ENCODE results near the gene RANGAP1. TPM values are rescaled to one million over a fixed set of nuclear protein-coding genes. Genes with fewer than 3 reads are reported as not detected.
"Not testable (repeated sequence)": the region's sequence is repeated elsewhere in the genome, so short reads cannot be mapped to it uniquely, and the experiment has no call there.

The RANGAP1 gene
- total RNA-seq, 4 donors from 2014 or later, result 42.0 to 78.7 (median 60.3) TPM

GRCh38 chr22:41262250-41262765 is 23.7 kb downstream of the RANGAP1 start:
- TF ChIP-seq CTCF (IDR thresholded peaks at IDR 0.05) (no peak), EP300 (IDR thresholded peaks at IDR 0.05) (no peak)

DNA sequence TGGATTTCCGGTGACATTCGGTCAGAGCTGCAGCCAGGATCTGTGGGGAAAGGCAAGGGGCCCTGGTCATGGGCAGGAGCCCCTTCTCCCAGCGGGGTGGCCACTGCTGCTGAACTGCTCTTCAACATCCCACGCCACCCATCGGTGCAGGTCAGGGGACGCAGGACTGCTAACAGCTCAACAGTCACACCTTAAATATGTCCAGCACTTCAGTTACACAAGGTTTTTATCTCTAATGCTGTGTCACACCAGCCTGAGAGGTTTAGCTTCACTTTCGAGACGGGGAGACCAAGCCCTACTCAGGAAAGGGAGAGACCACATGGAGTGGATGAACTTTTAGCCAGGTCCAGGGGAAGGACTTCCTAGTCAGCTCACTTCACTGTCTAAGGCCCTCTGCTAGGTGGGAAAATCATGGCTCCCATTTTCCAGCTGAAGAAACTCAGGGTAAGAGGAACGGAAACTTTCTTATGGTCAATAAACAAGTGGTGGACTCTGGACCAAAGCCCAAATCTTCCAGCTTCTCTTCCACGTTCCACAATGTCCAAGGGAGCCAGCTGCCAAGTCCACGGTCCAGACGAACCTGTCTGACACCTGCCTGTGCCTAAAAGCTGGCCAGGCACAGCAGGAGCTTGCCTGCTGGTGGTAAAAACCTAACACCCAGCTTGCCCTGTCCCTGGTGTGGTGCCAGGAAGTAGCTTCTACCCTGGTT is 24.3 kb downstream of the RANGAP1 start:
- peaks cover 0 to 100% (median 0%) of the 10 kb centered on the region in 3 donors for H3K36me3 ChIP-seq
- H3K4me3 ChIP-seq, result no peak overlapping the region
- H3K4me1 ChIP-seq, result no peaks in the 10 kb centered on the region
- WGBS, 2 donors, result 79 to 82% methylated on average over 8 to 9 of the region's 12 CpGs
- no peaks in the 10 kb centered on the region for H3K27me3 ChIP-seq
- no peak for DNase-seq (ENCODE audit: low spot score in 2 of 2)
- no peak overlapping the region for H3K27ac ChIP-seq
- TF ChIP-seq POLR2A (IDR thresholded peaks at IDR 0.05) (no peak), CTCF (IDR thresholded peaks at IDR 0.05) (no peak), EP300 (IDR thresholded peaks at IDR 0.05) (no peak)
- H3K9me3 ChIP-seq, result no peaks in the 10 kb centered on the region

More at GRCh38 chr22:41262250-41262765, 23.7 kb downstream of the RANGAP1 start:
- no peak overlapping the region for H3K27ac ChIP-seq
- peaks cover 0 to 100% (median 0%) of the 10 kb centered on the region in 3 donors for H3K36me3 ChIP-seq
- DNase-seq (ENCODE audit: low spot score in 2 of 2), result no peak
- H3K27me3 ChIP-seq, result no peaks in the 10 kb centered on the region
- H3K9me3 ChIP-seq, result no peaks in the 10 kb centered on the region
- WGBS, 2 donors, result 86 to 92% methylated on average over 14 to 15 of the region's 15 CpGs
- H3K4me1 ChIP-seq, result no peaks in the 10 kb centered on the region
- H3K4me3 ChIP-seq, result no peak overlapping the region

DNA sequence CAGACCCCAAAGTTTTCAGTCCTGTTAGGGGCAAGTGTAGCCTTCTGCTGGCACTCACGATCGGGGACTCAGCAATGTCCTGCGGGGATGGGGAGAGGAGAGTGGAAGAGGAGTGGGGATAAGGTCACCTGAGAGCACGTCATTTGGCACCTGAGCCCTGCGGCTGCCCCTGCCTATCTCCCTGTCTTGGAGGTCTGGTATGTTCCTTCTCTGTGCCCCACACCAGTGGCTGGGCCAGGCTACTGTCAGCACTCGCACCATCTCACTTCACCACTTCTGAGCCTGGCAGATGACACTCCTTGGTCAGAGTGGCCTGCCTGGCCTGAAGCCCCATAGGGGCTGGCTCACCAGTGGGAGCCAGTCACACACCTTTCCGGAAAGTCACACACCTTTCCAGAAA is 25.1 kb downstream of the RANGAP1 start:
- TF ChIP-seq EP300 (IDR thresholded peaks at IDR 0.05) (no peak), CTCF (IDR thresholded peaks at IDR 0.05) (no peak), POLR2A (IDR thresholded peaks at IDR 0.05) (no peak)
- Histone ChIP-seq H3K27ac (no peak overlapping the region), H3K4me3 (no peak overlapping the region), H3K4me1 (no peaks in the 10 kb centered on the region), H3K27me3 (no peaks in the 10 kb centered on the region), H3K36me3 (peaks cover 0 to 100% (median 4%) of the 10 kb centered on the region in 3 donors), H3K9me3 (no peaks in the 10 kb centered on the region)
- no peak for DNase-seq (ENCODE audit: low spot score in 2 of 2)
- 93 to 94% methylated on average over 7 of the region's 7 CpGs for WGBS, 2 donors

- not testable (repeated sequence) for H3K27me3 ChIP-seq; H3K4me3 ChIP-seq; H3K9me3 ChIP-seq; H3K27ac ChIP-seq; H3K4me1 ChIP-seq; DNase-seq (ENCODE audit: low spot score in 2 of 2)
- 96 to 98% methylated on average over 4 of the region's 4 CpGs for WGBS, 2 donors
- peaks cover 0 to 100% (median 9%) of the 10 kb centered on the region in 3 donors for H3K36me3 ChIP-seq
These were observed 26.2 kb downstream of the RANGAP1 start for GRCh38 chr22:41259756-41260155.

GRCh38 chr22:41257696-41258095 is 28.3 kb downstream of the RANGAP1 start:
- WGBS, 2 donors, result 83 to 87% methylated on average over 9 to 10 of the region's 11 CpGs
- no peak for DNase-seq (ENCODE audit: low spot score in 2 of 2)
- H3K27ac ChIP-seq, result no peak overlapping the region

More at GRCh38 chr22:41257696-41258095, 28.3 kb downstream of the RANGAP1 start:
- no peak overlapping the region for H3K4me3 ChIP-seq
- no peaks in the 10 kb centered on the region for H3K27me3 ChIP-seq
- no peaks in the 10 kb centered on the region for H3K4me1 ChIP-seq
- peaks cover 5 to 100% (median 14%) of the 10 kb centered on the region in 3 donors for H3K36me3 ChIP-seq
- TF ChIP-seq EP300 (IDR thresholded peaks at IDR 0.05) (no peak), CTCF (IDR thresholded peaks at IDR 0.05) (no peak), POLR2A (IDR thresholded peaks at IDR 0.05) (no peak)
- H3K9me3 ChIP-seq, result no peaks in the 10 kb centered on the region
